NCI-H1436 treated with DMSO at 0.1 percent for 48 hours (cell line): Measurements from ENCODE around the gene ZNF235.
"Not testable (repeated sequence)": the region's sequence is repeated elsewhere in the genome, so short reads cannot be mapped to it uniquely, and the experiment has no call there.

Source experiments
- DNase-seq: peaks from one replicate; lab custom pipeline; 2025; lab: John Stamatoyannopoulos, UW

Gene ZNF235

GRCh38 chr19:44255705-44256411, 49.0 kb downstream of the ZNF235 start:
- DNase-seq = no peak

DNA sequence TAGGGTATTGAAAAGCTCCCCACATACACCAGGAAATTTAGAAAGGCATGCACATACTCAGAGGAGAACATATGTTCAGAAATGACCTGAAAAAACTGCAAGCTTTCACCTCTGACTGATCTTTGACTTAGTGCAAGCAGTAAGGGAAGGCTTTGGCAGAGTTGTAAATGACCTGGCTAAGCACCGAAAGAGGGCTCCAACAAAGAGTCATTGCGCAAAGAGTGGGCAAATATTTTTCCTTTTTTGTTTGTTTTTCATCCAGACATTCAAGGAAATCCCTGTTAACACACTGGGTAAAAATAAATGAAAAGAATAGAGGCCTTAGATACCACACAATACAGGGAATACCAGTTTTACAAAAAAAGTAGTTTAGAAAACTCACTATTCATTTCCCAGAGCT, 50.3 kb downstream of the ZNF235 start:
- no peak for DNase-seq

GRCh38 chr19:44253392-44253791, 51.4 kb downstream of the ZNF235 start:
- DNase-seq = not testable (repeated sequence)

- DNase-seq = not testable (repeated sequence)
These were observed 52.5 kb downstream of the ZNF235 start for GRCh38 chr19:44252332-44252731.

- DNase-seq = no peak
These were observed 68.4 kb downstream of the ZNF235 start for GRCh38 chr19:44236384-44236783.
